WTC11 (cell line): ENCODE data around the gene LYAR. TPM values are rescaled to one million over a fixed set of nuclear protein-coding genes. Genes with fewer than 3 reads are reported as not detected.

Experiments used
- ATAC-seq: fragments of 200-7000 bp; cut with Tn5 transposase; 2 replicates; pipeline ENCODE4 v1.10.0; 2021; ENCODE audit warnings: mild to moderate bottlenecking, moderate library complexity
- CTCF ChIA-PET: fragments of 300-600 bp; sonication (Branson Sonifier 250); formaldehyde crosslinking; loops from one replicate; lab custom pipeline; 2021; ENCODE audit warnings: antibody characterized with exemption; lab: Charles Lee
- POLR2A ChIA-PET: fragments of 350-600 bp; sonication (Branson Sonifier 250); formaldehyde crosslinking; loops from one replicate; lab custom pipeline; 2021; ENCODE audit warnings: antibody characterized with exemption; lab: Charles Lee
- DNase-seq: peaks from one replicate; pipeline ENCODE4 v3.0.0; 2021; ENCODE audit warnings: low spot score
- H3K27ac Mint-ChIP-seq: 2 replicates; pipeline ENCODE4 v1.8.0; 2021; ENCODE audit warnings: mixed read lengths
- H3K27me3 Mint-ChIP-seq: 2 replicates; pipeline ENCODE4 v1.8.0; 2021; ENCODE audit warnings: low read depth, mild to moderate bottlenecking, moderate library complexity, mixed read lengths
- H3K36me3 Mint-ChIP-seq: 2 replicates; pipeline ENCODE4 v1.8.0; 2021; ENCODE audit warnings: mixed read lengths
- H3K4me1 Mint-ChIP-seq: 2 replicates; pipeline ENCODE4 v1.8.0; 2022; ENCODE audit warnings: mixed read lengths
- H3K4me3 Mint-ChIP-seq: 2 replicates; pipeline ENCODE4 v1.8.0; 2021; ENCODE audit warnings: mild to moderate bottlenecking, moderate library complexity, mixed read lengths
- H3K9me3 Mint-ChIP-seq: 2 replicates; pipeline ENCODE4 v1.8.0; 2021; ENCODE audit warnings: mixed read lengths
- ARID4B ChIP-seq: sonication (generic); formaldehyde crosslinking; IDR thresholded peaks from 2 replicates; pipeline ENCODE4 v1.8.0; 2023; ENCODE audit warnings: missing genetic modification reagents, mild to moderate bottlenecking, borderline replicate concordance
- CREM ChIP-seq: sonication (generic); formaldehyde crosslinking; IDR thresholded peaks from 2 replicates; pipeline ENCODE4 v1.8.1; 2022; ENCODE audit warnings: mild to moderate bottlenecking, missing genetic modification reagents, moderate library complexity
- E2F4 ChIP-seq: sonication (generic); formaldehyde crosslinking; IDR thresholded peaks from 2 replicates; pipeline ENCODE4 v1.8.1; 2022; ENCODE audit warnings: low read depth, mild to moderate bottlenecking, moderate library complexity, missing genetic modification reagents, borderline replicate concordance
- MAX ChIP-seq: sonication (generic); formaldehyde crosslinking; IDR thresholded peaks from 2 replicates; pipeline ENCODE4 v1.8.0; 2022; ENCODE audit warnings: mild to moderate bottlenecking, missing genetic modification reagents
- NFATC4 ChIP-seq: fragments of 250-450 bp; sonication (Bioruptor Pico); IDR thresholded peaks from 2 replicates; pipeline ENCODE4 v1.9.0; 2021; ENCODE audit warnings: mild to moderate bottlenecking
- NFE2L1 ChIP-seq: sonication (generic); formaldehyde crosslinking; IDR thresholded peaks from 2 replicates; pipeline ENCODE4 v1.8.1; 2023; ENCODE audit warnings: missing genetic modification reagents
- NR3C1 ChIP-seq: sonication (generic); formaldehyde crosslinking; conservative IDR thresholded peaks from 2 replicates; pipeline ENCODE4 v1.8.1; 2023; ENCODE audit warnings: low read depth, mild to moderate bottlenecking, missing genetic modification reagents
- OVOL2 ChIP-seq: fragments of 250-450 bp; sonication (Bioruptor Pico); IDR thresholded peaks from 2 replicates; pipeline ENCODE4 v1.9.0; 2021; ENCODE audit warnings: mild to moderate bottlenecking, borderline replicate concordance
- PRDM15 ChIP-seq: sonication (generic); formaldehyde crosslinking; IDR thresholded peaks from 2 replicates; pipeline ENCODE4 v1.8.0; 2022; ENCODE audit warnings: missing genetic modification reagents
- PREB ChIP-seq: sonication (generic); formaldehyde crosslinking; IDR thresholded peaks from 2 replicates; pipeline ENCODE4 v1.8.1; 2022; ENCODE audit warnings: mild to moderate bottlenecking, missing genetic modification reagents, moderate library complexity, borderline replicate concordance
- TEAD1 ChIP-seq: sonication (generic); formaldehyde crosslinking; IDR thresholded peaks from 2 replicates; pipeline ENCODE4 v1.8.0; 2022; ENCODE audit warnings: mild to moderate bottlenecking, missing genetic modification reagents
- TP53 ChIP-seq: sonication (generic); formaldehyde crosslinking; IDR thresholded peaks from 2 replicates; pipeline ENCODE4 v1.8.1; 2023; ENCODE audit warnings: mild to moderate bottlenecking, missing genetic modification reagents
- ZBTB21 ChIP-seq: sonication (generic); formaldehyde crosslinking; IDR thresholded peaks from 2 replicates; pipeline ENCODE4 v1.8.1; 2023; ENCODE audit warnings: mild to moderate bottlenecking, missing genetic modification reagents, borderline replicate concordance
- ZNF281 ChIP-seq: sonication (generic); formaldehyde crosslinking; IDR thresholded peaks from 2 replicates; pipeline ENCODE4 v1.8.0; 2023; ENCODE audit warnings: mild to moderate bottlenecking, missing genetic modification reagents
- ZNF512 ChIP-seq: sonication (generic); formaldehyde crosslinking; IDR thresholded peaks from 2 replicates; pipeline ENCODE4 v1.8.1; 2022; ENCODE audit warnings: missing genetic modification reagents, borderline replicate concordance
- total RNA-seq: library from RNA; stranded (reverse); gene quantifications from 3 replicates; pipeline ENCODE4 v1.2.3, GENCODE V29; 2021

Gene LYAR
- total RNA-seq, 1 experiment from 2014 or later = 36.8 TPM

- CTCF ChIA-PET = no interaction called here
- POLR2A ChIA-PET = no interaction called here
- Mint-ChIP-seq H3K9me3 (no peaks in the 10 kb centered on the region), H3K27ac (peak overlapping the region; percentile 75), H3K4me3 (no peak overlapping the region), H3K27me3 (no peaks in the 10 kb centered on the region; the same call in 1 of the 2 replicates), H3K36me3 (peaks cover 8% of the 10 kb centered on the region; the same call in 1 of the 2 replicates), H3K4me1 (peaks cover 12% of the 10 kb centered on the region)
- no peak for TF ChIP-seq TEAD1 (CRISPR knock-in tag)
- ATAC-seq = no peak
- DNase-seq = no peak
Observed at GRCh38 chr4:4323705-4324534, 34.0 kb upstream of the LYAR start.

- Mint-ChIP-seq H3K4me3 (no peak overlapping the region), H3K36me3 (peaks cover 8% of the 10 kb centered on the region; the same call in 1 of the 2 replicates), H3K27ac (no peak overlapping the region), H3K27me3 (no peaks in the 10 kb centered on the region), H3K4me1 (peaks cover 9% of the 10 kb centered on the region), H3K9me3 (no peaks in the 10 kb centered on the region)
- no peak for ATAC-seq
- ChIA-PET POLR2A (no interaction called here), CTCF (no interaction called here)
- DNase-seq = no peak
- no peak for TF ChIP-seq MAX (CRISPR knock-in tag)
- TF ChIP-seq ZBTB21 (CRISPR knock-in tag) = no peak
- TF ChIP-seq ZNF281 (CRISPR knock-in tag) = no peak
- TF ChIP-seq CREM (CRISPR knock-in tag) = no peak
- no peak for TF ChIP-seq PREB (CRISPR knock-in tag)
- no peak for TF ChIP-seq NFE2L1 (CRISPR knock-in tag)
- TF ChIP-seq PRDM15 (CRISPR knock-in tag) = no peak
- TF ChIP-seq NFATC4 = no peak
- TF ChIP-seq E2F4 = no peak
- TF ChIP-seq TP53 (CRISPR knock-in tag) = no peak
- TF ChIP-seq NR3C1 (CRISPR knock-in tag) = no peak
- no peak for TF ChIP-seq OVOL2 (CRISPR knock-in tag)
- no peak for TF ChIP-seq ARID4B (CRISPR knock-in tag)
- TF ChIP-seq ZNF512 = no peak
Observed at GRCh38 chr4:4321951-4322688, 32.2 kb upstream of the LYAR start.
